ENCODE data around the gene B4GALNT4. TPM values are rescaled to one million over a fixed set of nuclear protein-coding genes. Genes with fewer than 3 reads are reported as not detected.

The B4GALNT4 gene
- total and polyA plus RNA-seq, 2 of the 4 experiments (the other 2 are of a cell fraction) = 5.2 to 38.6 TPM

DNA sequence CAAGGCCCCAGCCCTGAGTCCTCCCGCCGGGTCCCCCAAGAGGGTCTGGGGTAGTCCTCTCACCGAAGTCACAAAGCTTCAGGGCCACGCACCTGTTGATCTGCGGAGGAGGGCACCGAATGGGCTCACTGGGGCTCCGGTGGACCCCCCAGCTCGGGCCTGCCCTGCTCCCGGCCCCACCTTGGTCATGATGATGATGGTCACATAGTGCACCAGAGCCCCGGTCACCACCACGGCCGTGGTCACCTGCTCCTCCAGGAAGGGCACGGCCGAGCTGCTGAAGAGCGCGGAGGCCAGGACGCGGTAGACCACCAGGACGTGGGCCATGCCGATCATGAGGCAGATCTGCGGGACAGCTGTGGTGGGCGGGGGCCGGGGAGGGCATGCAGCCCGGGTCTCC lies 59.0 kb downstream of the B4GALNT4 start:
- H3K14ac ChIP-seq (replicated peaks; ENCODE audit: low read depth, low read length) = no peak overlapping the region
- TF ChIP-seq, protein P1, sequence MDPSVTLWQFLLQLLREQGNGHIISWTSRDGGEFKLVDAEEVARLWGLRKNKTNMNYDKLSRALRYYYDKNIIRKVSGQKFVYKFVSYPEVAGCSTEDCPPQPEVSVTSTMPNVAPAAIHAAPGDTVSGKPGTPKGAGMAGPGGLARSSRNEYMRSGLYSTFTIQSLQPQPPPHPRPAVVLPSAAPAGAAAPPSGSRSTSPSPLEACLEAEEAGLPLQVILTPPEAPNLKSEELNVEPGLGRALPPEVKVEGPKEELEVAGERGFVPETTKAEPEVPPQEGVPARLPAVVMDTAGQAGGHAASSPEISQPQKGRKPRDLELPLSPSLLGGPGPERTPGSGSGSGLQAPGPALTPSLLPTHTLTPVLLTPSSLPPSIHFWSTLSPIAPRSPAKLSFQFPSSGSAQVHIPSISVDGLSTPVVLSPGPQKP (IDR thresholded peaks at IDR 0.05; ENCODE audit: borderline replicate concordance, low read depth, low read length) = no peak
- TF ChIP-seq RFX5 (IDR thresholded peaks at IDR 0.05; ENCODE audit: low read depth, low read length) (no peak), MAZ (IDR thresholded peaks at IDR 0.05; ENCODE audit: borderline replicate concordance, low read depth, low read length) (no peak), RAD21 (IDR thresholded peaks at IDR 0.05; ENCODE audit: low read length) (no peak), SMC3 (IDR thresholded peaks at IDR 0.05; ENCODE audit: low read depth, low read length) (no peak), NFE2L2 (IDR thresholded peaks at IDR 0.05; ENCODE audit: low read depth, low read length) (no peak)
- TF ChIP-seq, protein P2, sequence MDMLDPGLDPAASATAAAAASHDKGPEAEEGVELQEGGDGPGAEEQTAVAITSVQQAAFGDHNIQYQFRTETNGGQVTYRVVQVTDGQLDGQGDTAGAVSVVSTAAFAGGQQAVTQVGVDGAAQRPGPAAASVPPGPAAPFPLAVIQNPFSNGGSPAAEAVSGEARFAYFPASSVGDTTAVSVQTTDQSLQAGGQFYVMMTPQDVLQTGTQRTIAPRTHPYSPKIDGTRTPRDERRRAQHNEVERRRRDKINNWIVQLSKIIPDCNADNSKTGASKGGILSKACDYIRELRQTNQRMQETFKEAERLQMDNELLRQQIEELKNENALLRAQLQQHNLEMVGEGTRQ (IDR thresholded peaks at IDR 0.05; ENCODE audit: low read depth, low read length) = no peak
- no peaks in the 10 kb centered on the region for H3K9me3 ChIP-seq (ENCODE audit: control insufficient read depth, insufficient read depth, low read length)
- DNase-seq (no peak), ATAC-seq (ENCODE audit: low read depth) (no peak)
- H4K91ac ChIP-seq (ENCODE audit: insufficient read depth, low read depth, low read length) = no peak overlapping the region
- H2BK120ac ChIP-seq (ENCODE audit: low read depth, low read length) = no peak overlapping the region
- no peak overlapping the region for H3K9ac ChIP-seq (ENCODE audit: low read depth, low read length)
- H3K23ac ChIP-seq (ENCODE audit: low read depth, low read length) = no peak overlapping the region
- in situ Hi-C loops (cut with MboI; ENCODE audit: low sequenced_read_pairs) (no loop called here), dilution Hi-C loops (cut with HindIII; ENCODE audit: low sequenced_read_pairs, unreplicated experiment) (no loop called here), intact Hi-C loops (cut with micrococcal nuclease) (no loop called here)
- POLR2A ChIA-PET (ENCODE audit: unreplicated experiment) = no interaction called here
- H2AK9ac ChIP-seq (replicated peaks; ENCODE audit: low read depth, low read length, poor library complexity) = no peak overlapping the region
- CTCF ChIA-PET = no interaction called here
- WGBS, 2 experiments (ENCODE audit: extremely low coverage in 2 of 2, insufficient read length in 1 of 2) = 69% methylated on average over 7 of the region's 24 CpGs; no CpG with 5 or more reads in 1 of the 2 experiments
- H3K27ac ChIP-seq (ENCODE audit: insufficient read depth, low read length) = no peak overlapping the region
- no peak overlapping the region for H2AFZ ChIP-seq (replicated peaks; ENCODE audit: low read length, poor library complexity)
- H3K4ac ChIP-seq (ENCODE audit: low read depth, low read length) = no peak overlapping the region
- no peaks in the 10 kb centered on the region for H3K79me1 ChIP-seq (ENCODE audit: low read depth in 1 of 2, low read length in 2 of 2)
- no peaks in the 10 kb centered on the region for H4K20me1 ChIP-seq (ENCODE audit: insufficient read depth, low read length)
- H3K56ac ChIP-seq (ENCODE audit: extremely low read depth, insufficient read depth, low read length) = no peak overlapping the region
- H3K18ac ChIP-seq (ENCODE audit: low read depth, low read length) = no peak overlapping the region
- no peaks in the 10 kb centered on the region for H3K9me1 ChIP-seq (ENCODE audit: insufficient read depth, low read length)
- H3K4me3 ChIP-seq (ENCODE audit: insufficient read depth, low read depth, low read length) = no peak overlapping the region
- no peak overlapping the region for H4K5ac ChIP-seq (ENCODE audit: low read depth, low read length)
- H3K27me3 ChIP-seq (ENCODE audit: control insufficient read depth, insufficient read depth, low read length) = peaks cover 18% of the 10 kb centered on the region
- BruUV-seq (replicated peaks) = no TSS peak
- no peak overlapping the region for H2BK15ac ChIP-seq (ENCODE audit: low read depth, low read length)
- no peak overlapping the region for H2BK20ac ChIP-seq (ENCODE audit: low read depth, low read length)
- H2BK5ac ChIP-seq (ENCODE audit: low read depth, low read length, poor library complexity, severe bottlenecking) = no peak overlapping the region
- no peak overlapping the region for H2AK5ac ChIP-seq (ENCODE audit: low read depth, low read length)
- no peak overlapping the region for H4K8ac ChIP-seq (ENCODE audit: low read depth in 2 of 2, low read length in 2 of 2)
- H3K4me1 ChIP-seq (ENCODE audit: control insufficient read depth, insufficient read depth, low read length) = no peaks in the 10 kb centered on the region
- no peak overlapping the region for H3K4me2 ChIP-seq (ENCODE audit: low read depth, low read length)
- H3K36me3 ChIP-seq (ENCODE audit: control insufficient read depth, insufficient read depth, low read length) = no peaks in the 10 kb centered on the region
